ENCODE results near the gene TGIF2.
"Not testable (repeated sequence)": the region's sequence is repeated elsewhere in the genome, so short reads cannot be mapped to it uniquely, and the experiment has no call there.

- not testable (repeated sequence) for TF ChIP-seq CTCF (IDR thresholded peaks at IDR 0.05 in 2 of 3, conservative IDR thresholded peaks at IDR 0.05 in 1 of 3; ENCODE audit: borderline replicate concordance in 1 of 3, insufficient read depth in 1 of 3, low read depth in 2 of 3, low read length in 2 of 3); REST (IDR thresholded peaks at IDR 0.05; ENCODE audit: low read depth); FOSL1 (IDR thresholded peaks at IDR 0.05; ENCODE audit: low read depth); SP1 (IDR thresholded peaks at IDR 0.05; ENCODE audit: low read depth)
- TF ChIP-seq, protein P1, sequence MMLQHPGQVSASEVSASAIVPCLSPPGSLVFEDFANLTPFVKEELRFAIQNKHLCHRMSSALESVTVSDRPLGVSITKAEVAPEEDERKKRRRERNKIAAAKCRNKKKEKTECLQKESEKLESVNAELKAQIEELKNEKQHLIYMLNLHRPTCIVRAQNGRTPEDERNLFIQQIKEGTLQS (IDR thresholded peaks at IDR 0.05) = not testable (repeated sequence)
These were observed 65.5 kb downstream of the TGIF2 start for GRCh38 chr20:36638876-36639400.
